WTC11 (cell line): ENCODE data around the gene IFI27L2. TPM values are rescaled to one million over a fixed set of nuclear protein-coding genes. Genes with fewer than 3 reads are reported as not detected.

ENCODE experiments used
- ATAC-seq: fragments of 200-7000 bp; cut with Tn5 transposase; 2 replicates; pipeline ENCODE4 v1.10.0; 2021; ENCODE audit warnings: mild to moderate bottlenecking, moderate library complexity
- CTCF ChIA-PET: fragments of 300-600 bp; sonication (Branson Sonifier 250); formaldehyde crosslinking; loops from one replicate; lab custom pipeline; 2021; ENCODE audit warnings: antibody characterized with exemption; lab: Charles Lee
- POLR2A ChIA-PET: fragments of 350-600 bp; sonication (Branson Sonifier 250); formaldehyde crosslinking; loops from one replicate; lab custom pipeline; 2021; ENCODE audit warnings: antibody characterized with exemption; lab: Charles Lee
- DNase-seq: peaks from one replicate; pipeline ENCODE4 v3.0.0; 2021; ENCODE audit warnings: low spot score
- H3K27ac Mint-ChIP-seq: 2 replicates; pipeline ENCODE4 v1.8.0; 2021; ENCODE audit warnings: mixed read lengths
- H3K27me3 Mint-ChIP-seq: 2 replicates; pipeline ENCODE4 v1.8.0; 2021; ENCODE audit warnings: low read depth, mild to moderate bottlenecking, moderate library complexity, mixed read lengths
- H3K36me3 Mint-ChIP-seq: 2 replicates; pipeline ENCODE4 v1.8.0; 2021; ENCODE audit warnings: mixed read lengths
- H3K4me1 Mint-ChIP-seq: 2 replicates; pipeline ENCODE4 v1.8.0; 2022; ENCODE audit warnings: mixed read lengths
- H3K4me3 Mint-ChIP-seq: 2 replicates; pipeline ENCODE4 v1.8.0; 2021; ENCODE audit warnings: mild to moderate bottlenecking, moderate library complexity, mixed read lengths
- H3K9me3 Mint-ChIP-seq: 2 replicates; pipeline ENCODE4 v1.8.0; 2021; ENCODE audit warnings: mixed read lengths
- AFF4 ChIP-seq: sonication (generic); formaldehyde crosslinking; IDR thresholded peaks from 2 replicates; pipeline ENCODE4 v1.8.1; 2023; ENCODE audit warnings: mild to moderate bottlenecking, missing genetic modification reagents, borderline replicate concordance
- ATF6 ChIP-seq: sonication (generic); formaldehyde crosslinking; IDR thresholded peaks from 2 replicates; pipeline ENCODE4 v1.8.1; 2023; ENCODE audit warnings: mild to moderate bottlenecking, missing genetic modification reagents
- CBFB ChIP-seq: sonication (generic); formaldehyde crosslinking; IDR thresholded peaks from 2 replicates; pipeline ENCODE4 v1.8.1; 2022; ENCODE audit warnings: mild to moderate bottlenecking, low read depth, missing genetic modification reagents
- CTCF ChIP-seq: fragments of 200-600 bp; IDR thresholded peaks from 2 replicates; pipeline ENCODE4 v1.8.0; 2022; ENCODE audit warnings: antibody characterized with exemption
- ELF4 ChIP-seq: sonication (generic); formaldehyde crosslinking; IDR thresholded peaks from 2 replicates; pipeline ENCODE4 v1.8.1; 2022; ENCODE audit warnings: low read depth, mild to moderate bottlenecking, moderate library complexity, missing genetic modification reagents
- GRHL2 ChIP-seq: fragments of 250-450 bp; sonication (Bioruptor Pico); IDR thresholded peaks from 2 replicates; pipeline ENCODE4 v1.8.0; 2022; ENCODE audit warnings: mild to moderate bottlenecking, moderate library complexity; ENCODE audit not compliant: insufficient replicate concordance, severe bottlenecking
- HMGXB4 ChIP-seq: sonication (generic); formaldehyde crosslinking; IDR thresholded peaks from 2 replicates; pipeline ENCODE4 v1.8.1; 2023; ENCODE audit warnings: mild to moderate bottlenecking, moderate library complexity, missing genetic modification reagents
- JUN ChIP-seq: sonication (generic); formaldehyde crosslinking; IDR thresholded peaks from 2 replicates; pipeline ENCODE4 v1.8.0; 2023; ENCODE audit warnings: mild to moderate bottlenecking, missing genetic modification reagents
- MAX ChIP-seq: sonication (generic); formaldehyde crosslinking; IDR thresholded peaks from 2 replicates; pipeline ENCODE4 v1.8.0; 2022; ENCODE audit warnings: mild to moderate bottlenecking, missing genetic modification reagents
- NFE2L1 ChIP-seq: sonication (generic); formaldehyde crosslinking; IDR thresholded peaks from 2 replicates; pipeline ENCODE4 v1.8.1; 2023; ENCODE audit warnings: missing genetic modification reagents
- NR3C1 ChIP-seq: sonication (generic); formaldehyde crosslinking; conservative IDR thresholded peaks from 2 replicates; pipeline ENCODE4 v1.8.1; 2023; ENCODE audit warnings: low read depth, mild to moderate bottlenecking, missing genetic modification reagents
- PRDM15 ChIP-seq: sonication (generic); formaldehyde crosslinking; IDR thresholded peaks from 2 replicates; pipeline ENCODE4 v1.8.0; 2022; ENCODE audit warnings: missing genetic modification reagents
- SP1 ChIP-seq: sonication (generic); formaldehyde crosslinking; conservative IDR thresholded peaks from 2 replicates; pipeline ENCODE4 v1.8.1; 2022; ENCODE audit warnings: missing genetic modification reagents
- TEAD4 ChIP-seq: sonication (generic); formaldehyde crosslinking; IDR thresholded peaks from 2 replicates; pipeline ENCODE4 v1.8.0; 2022; ENCODE audit warnings: mild to moderate bottlenecking, missing genetic modification reagents
- TP53 ChIP-seq: sonication (generic); formaldehyde crosslinking; IDR thresholded peaks from 2 replicates; pipeline ENCODE4 v1.8.1; 2023; ENCODE audit warnings: mild to moderate bottlenecking, missing genetic modification reagents
- ZNF232 ChIP-seq: sonication (generic); formaldehyde crosslinking; IDR thresholded peaks from 2 replicates; pipeline ENCODE4 v1.8.0; 2022; ENCODE audit warnings: mild to moderate bottlenecking, missing genetic modification reagents
- ZNF263 ChIP-seq: sonication (generic); formaldehyde crosslinking; IDR thresholded peaks from 2 replicates; pipeline ENCODE4 v1.8.1; 2022; ENCODE audit warnings: low read depth, mild to moderate bottlenecking, moderate library complexity, missing genetic modification reagents
- ZNF396 ChIP-seq: fragments of 250-450 bp; sonication (Bioruptor Pico); IDR thresholded peaks from 2 replicates; pipeline ENCODE4 v1.8.0; 2021; ENCODE audit warnings: mild to moderate bottlenecking, moderate library complexity, borderline replicate concordance
- ZNF416 ChIP-seq: fragments of 250-450 bp; sonication (Bioruptor Pico); IDR thresholded peaks from 2 replicates; pipeline ENCODE4 v1.9.0; 2021; ENCODE audit warnings: mild to moderate bottlenecking, inconsistent platforms
- ZNF671 ChIP-seq: fragments of 250-450 bp; sonication (Bioruptor Pico); IDR thresholded peaks from 2 replicates; pipeline ENCODE4 v1.8.0; 2021; ENCODE audit warnings: mild to moderate bottlenecking
- total RNA-seq: library from RNA; stranded (reverse); gene quantifications from 3 replicates; pipeline ENCODE4 v1.2.3, GENCODE V29; 2021

IFI27L2 gene
- total RNA-seq, 1 experiment from 2014 or later: 22.1 TPM

- TF ChIP-seq AFF4 (CRISPR knock-in tag) (no peak), ELF4 (no peak), JUN (CRISPR knock-in tag) (no peak), PRDM15 (CRISPR knock-in tag) (no peak), ATF6 (CRISPR knock-in tag) (no peak), MAX (no peak), ZNF671 (no peak), GRHL2 (CRISPR knock-in tag) (no peak), ZNF396 (CRISPR knock-in tag) (no peak), ZNF232 (CRISPR knock-in tag) (no peak)
These were observed 33.1 kb upstream of the IFI27L2 start (continued) for GRCh38 chr14:94162466-94162865.

- ATAC-seq: no peak
These were observed 32.6 kb upstream of the IFI27L2 start for GRCh38 chr14:94161981-94162380.

GRCh38 chr14:94161058-94161457 is 31.7 kb upstream of the IFI27L2 start:
- CTCF ChIA-PET: interaction anchor here (1.0 kb wide), 1 partner anchor 19 kb away, joined by 3 read pairs; no protein-coding TSS in a partner anchor
- H3K4me3 Mint-ChIP-seq: no peak overlapping the region
- H3K27me3 Mint-ChIP-seq: peaks cover 4% of the 10 kb centered on the region
- no peak for ATAC-seq
- peaks cover 5% of the 10 kb centered on the region for H3K9me3 Mint-ChIP-seq
- TF ChIP-seq SP1 (CRISPR knock-in tag) (no peak), TP53 (CRISPR knock-in tag) (no peak), HMGXB4 (no peak), ZNF263 (CRISPR knock-in tag) (no peak), CTCF (no peak), TEAD4 (no peak), ZNF416 (CRISPR knock-in tag) (no peak), NFE2L1 (CRISPR knock-in tag) (no peak)
- POLR2A ChIA-PET: interaction anchor here (1.1 kb wide), 1 partner anchor 9 kb away, joined by 3 read pairs; no protein-coding TSS in a partner anchor
- no peak overlapping the region for H3K27ac Mint-ChIP-seq
- DNase-seq: no peak
- peaks cover 2% of the 10 kb centered on the region; the same call in 1 of the 2 replicates for H3K36me3 Mint-ChIP-seq
- H3K4me1 Mint-ChIP-seq: peaks cover 20% of the 10 kb centered on the region

More at GRCh38 chr14:94161981-94162380, 32.6 kb upstream of the IFI27L2 start:
- ChIA-PET CTCF (interaction anchor here (1.0 to 1.2 kb wide), 2 partner anchors 18 to 25 kb away, joined by 3 to 6 read pairs; no protein-coding TSS in a partner anchor), POLR2A (interaction anchor here (1.1 kb wide), 1 partner anchor 8 kb away, joined by 3 read pairs; no protein-coding TSS in a partner anchor)
- Mint-ChIP-seq H3K36me3 (no peaks in the 10 kb centered on the region), H3K27me3 (peaks cover 4% of the 10 kb centered on the region), H3K27ac (no peak overlapping the region), H3K4me3 (no peak overlapping the region), H3K9me3 (no peaks in the 10 kb centered on the region), H3K4me1 (peaks cover 20% of the 10 kb centered on the region)
- TF ChIP-seq ZNF396 (CRISPR knock-in tag) (no peak), JUN (CRISPR knock-in tag) (no peak), CBFB (CRISPR knock-in tag) (no peak), NR3C1 (CRISPR knock-in tag) (no peak)
- no peak for DNase-seq
